EL (cell line): ENCODE measurements around the gene DAND5.
A peak's percentile ranks its signal among the peaks of the same experiment; 100 is the strongest.

Source experiments
- DNase-seq: peaks from one replicate; pipeline ENCODE4 v3.0.0-alpha.2; 2016

The DAND5 gene

GRCh38 chr19:12969292-12969988 is at the start of gene DAND5:
Gene DAND5 (plus strand): TSS chr19:12969576. CDS start chr19:12969661, 85 bp downstream.
- DNase-seq: no peak

GRCh38 chr19:12921047-12921446 is 48.3 kb upstream of the DAND5 start:
- no peak for DNase-seq

- DNase-seq: no peak
Measured at GRCh38 chr19:12922959-12923358, 46.4 kb upstream of the DAND5 start.

- no peak for DNase-seq
Measured at GRCh38 chr19:12924621-12925310, 44.6 kb upstream of the DAND5 start.

GRCh38 chr19:12930002-12930645 is 39.3 kb upstream of the DAND5 start:
- DNase-seq: no peak

- no peak for DNase-seq
Measured at GRCh38 chr19:12932392-12933286, 36.7 kb upstream of the DAND5 start.

GRCh38 chr19:12933287-12934072 is 35.9 kb upstream of the DAND5 start, which contains the start of gene FARSA:
Gene FARSA (minus strand): TSS chr19:12933711. CDS start chr19:12933696, 15 bp downstream.
- DNase-seq: peak; percentile 89

- DNase-seq: no peak
Measured at GRCh38 chr19:12935071-12935470, 34.3 kb upstream of the DAND5 start.

- no peak for DNase-seq
Measured at GRCh38 chr19:12936582-12936981, 32.8 kb upstream of the DAND5 start.

GRCh38 chr19:12937093-12937926 is 32.1 kb upstream of the DAND5 start:
- peak; percentile 31 for DNase-seq

GRCh38 chr19:12937927-12938778 is 31.2 kb upstream of the DAND5 start, which contains the start of gene CALR:
Gene CALR (plus strand): TSS chr19:12938609. CDS start chr19:12938680, 71 bp downstream.
- peak; percentile 99 for DNase-seq

GRCh38 chr19:12938779-12939601 is 30.4 kb upstream of the DAND5 start:
- DNase-seq: peak; percentile 41

- no peak for DNase-seq
Measured at GRCh38 chr19:12939975-12940423, 29.4 kb upstream of the DAND5 start.

GRCh38 chr19:12940897-12941296 is 28.5 kb upstream of the DAND5 start:
- no peak for DNase-seq

GRCh38 chr19:12943437-12944044 is 25.8 kb upstream of the DAND5 start:
- DNase-seq: no peak

- no peak for DNase-seq
Measured at GRCh38 chr19:12944104-12944674, 25.2 kb upstream of the DAND5 start.

- DNase-seq: peak; percentile 98
Measured at GRCh38 chr19:12945479-12946091, 23.8 kb upstream of the DAND5 start, which contains the start of gene RAD23A. Gene RAD23A (plus strand): TSS chr19:12945862. CDS start chr19:12945949, 87 bp downstream.
